CD4-positive, alpha-beta T cell treated with Interleukin-4 for 4 hours (primary cell): Measurements from ENCODE around the gene PPP4R4.

Experiments
- DNase-seq: peaks from one replicate; pipeline ENCODE4 v3.0.0-alpha.2; 2020

PPP4R4 gene

DNA sequence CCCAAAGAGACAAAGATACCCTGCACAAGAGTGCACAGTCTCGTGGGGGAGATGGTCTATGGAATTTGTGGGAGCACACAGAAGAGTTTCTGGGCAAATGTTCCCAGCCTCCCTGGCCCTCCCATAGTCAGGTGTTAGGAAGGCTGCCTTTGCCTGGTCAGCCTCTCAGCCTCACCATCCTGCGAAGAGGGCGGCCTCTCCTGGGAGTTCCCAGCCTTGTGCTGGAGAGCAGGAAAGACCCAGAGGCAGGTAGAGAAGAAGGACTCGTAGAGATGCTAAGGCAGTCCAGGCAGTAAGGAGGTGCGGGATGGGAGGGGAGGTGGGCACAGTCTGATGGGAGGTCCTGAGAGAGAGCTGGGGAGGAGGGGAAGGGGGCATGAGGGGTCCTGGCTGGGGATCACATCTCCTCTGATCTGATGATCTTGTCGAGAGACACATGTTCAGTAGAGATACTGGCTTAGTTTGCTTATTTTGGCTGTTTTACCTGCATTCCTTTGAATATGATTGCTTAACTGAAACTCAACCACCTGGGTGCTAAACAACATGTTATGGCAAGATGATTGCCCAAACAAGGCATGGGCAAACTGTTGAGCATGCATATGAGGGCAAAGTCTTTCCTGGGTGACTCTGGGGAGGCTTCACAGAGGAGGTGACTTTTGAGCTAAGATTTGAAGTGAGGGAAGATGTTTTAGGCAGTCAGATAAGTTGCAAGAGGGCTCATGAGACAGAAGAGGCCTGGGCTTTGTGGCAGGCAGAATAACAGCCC is 138.5 kb downstream of the PPP4R4 start:
- no peak for DNase-seq

DNA sequence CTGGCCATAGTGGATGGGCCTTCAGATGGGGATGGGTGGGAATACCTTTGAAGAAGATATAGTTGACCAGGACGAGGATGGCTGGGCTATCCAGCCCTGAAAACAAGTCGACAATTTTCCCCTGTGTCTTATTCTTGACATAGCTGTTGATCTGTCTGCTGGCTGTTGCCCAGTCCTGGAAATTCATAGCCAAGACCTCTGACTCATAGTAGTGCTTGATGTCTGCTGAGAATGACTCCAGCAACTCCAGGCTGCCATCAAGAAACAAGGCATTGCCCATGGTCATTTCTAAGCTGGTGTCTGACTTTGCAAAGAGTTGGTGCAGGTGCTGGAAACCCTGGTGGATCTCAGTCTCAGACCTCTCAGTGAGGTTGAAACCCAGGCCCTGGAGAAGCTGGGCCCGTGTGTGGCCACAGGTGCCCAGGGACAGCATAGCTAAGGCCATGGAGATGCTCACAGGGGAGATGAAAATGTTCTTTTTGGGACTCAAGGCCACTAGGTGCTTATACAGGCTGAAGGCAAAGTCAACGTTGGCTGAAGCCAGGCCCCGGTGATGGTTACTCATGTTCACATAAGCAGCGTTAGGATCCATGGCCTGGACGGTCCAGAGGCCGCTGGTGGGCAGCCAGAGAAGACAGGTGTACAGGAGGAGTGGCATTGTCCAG is 140.0 kb downstream of the PPP4R4 start:
- DNase-seq = no peak

DNA sequence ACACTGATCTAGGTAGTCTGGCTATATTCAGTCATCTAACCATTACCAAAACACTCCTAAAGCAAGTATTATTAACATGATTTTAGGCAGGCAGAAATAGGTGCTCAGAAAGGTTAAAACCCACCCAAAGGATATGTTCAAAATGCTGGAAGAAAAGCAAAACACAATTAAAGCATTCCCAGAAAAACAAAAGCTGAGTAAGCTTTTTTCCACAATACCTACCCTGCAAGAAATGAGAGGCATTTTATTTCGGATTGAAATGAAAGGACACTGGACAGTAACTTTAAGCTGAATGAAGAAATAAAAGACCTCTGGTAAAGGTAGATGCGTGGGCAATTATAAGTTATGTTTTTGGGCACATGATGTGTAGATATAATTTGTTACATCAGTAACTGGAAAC is 140.8 kb downstream of the PPP4R4 start:
- DNase-seq = no peak

DNA sequence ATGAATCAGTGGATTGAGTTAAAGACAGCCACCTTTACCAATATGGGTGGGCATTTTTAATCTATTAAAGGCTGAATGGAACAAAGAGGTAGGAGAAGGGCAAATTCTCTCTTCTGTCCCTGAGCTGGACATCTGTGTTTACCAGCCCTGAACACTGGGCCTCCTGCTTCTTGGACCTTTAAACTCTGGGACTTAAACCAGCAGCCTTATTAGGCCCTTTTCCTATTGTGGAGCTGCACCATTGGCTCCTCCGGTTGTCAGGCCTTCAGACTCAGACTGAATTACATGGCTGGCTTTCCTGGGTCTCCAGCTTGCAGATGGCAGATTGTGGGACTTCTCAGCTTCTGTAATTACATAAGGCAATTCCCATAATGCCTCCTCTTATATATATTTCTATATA is 142.6 kb downstream of the PPP4R4 start:
- DNase-seq = no peak

DNA sequence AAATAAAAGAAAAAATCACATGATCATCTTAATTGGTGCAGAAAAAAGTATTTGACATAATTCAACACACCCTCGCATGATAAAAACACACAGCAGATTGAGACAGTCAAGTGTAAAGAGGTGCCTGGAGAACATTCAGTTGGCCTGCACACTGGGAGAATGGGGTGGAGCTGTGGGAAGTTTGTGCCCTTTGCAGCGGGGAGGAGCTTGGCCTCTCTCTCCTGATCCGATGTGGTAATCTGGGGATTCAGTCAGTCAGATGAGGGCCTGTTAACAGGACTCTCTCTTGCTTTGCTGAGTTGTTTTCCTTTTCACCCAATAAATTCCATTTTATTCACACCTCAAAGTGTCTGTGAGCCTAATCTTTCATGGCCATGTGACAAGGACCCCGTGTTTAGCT is 143.1 kb downstream of the PPP4R4 start:
- no peak for DNase-seq

DNA sequence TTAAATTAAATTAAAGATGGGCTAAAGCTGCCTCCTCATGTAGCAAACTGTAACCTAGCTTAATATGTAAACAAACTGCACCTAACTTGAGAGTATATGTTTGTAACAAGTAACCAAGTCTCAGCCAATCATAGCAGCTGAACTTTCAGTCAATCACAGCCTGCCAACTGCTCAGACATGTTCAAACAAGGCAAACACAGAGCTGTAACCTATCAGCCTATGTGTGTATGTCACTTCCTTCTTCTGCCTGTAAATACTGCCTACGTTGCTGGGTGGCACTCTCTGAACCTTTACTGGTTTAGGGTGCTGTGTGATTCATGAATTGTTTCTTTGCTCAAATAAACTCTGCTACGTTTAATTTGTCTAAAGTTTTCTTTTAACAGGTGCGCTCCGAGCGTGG is 146.1 kb downstream of the PPP4R4 start:
- DNase-seq = no peak

DNA sequence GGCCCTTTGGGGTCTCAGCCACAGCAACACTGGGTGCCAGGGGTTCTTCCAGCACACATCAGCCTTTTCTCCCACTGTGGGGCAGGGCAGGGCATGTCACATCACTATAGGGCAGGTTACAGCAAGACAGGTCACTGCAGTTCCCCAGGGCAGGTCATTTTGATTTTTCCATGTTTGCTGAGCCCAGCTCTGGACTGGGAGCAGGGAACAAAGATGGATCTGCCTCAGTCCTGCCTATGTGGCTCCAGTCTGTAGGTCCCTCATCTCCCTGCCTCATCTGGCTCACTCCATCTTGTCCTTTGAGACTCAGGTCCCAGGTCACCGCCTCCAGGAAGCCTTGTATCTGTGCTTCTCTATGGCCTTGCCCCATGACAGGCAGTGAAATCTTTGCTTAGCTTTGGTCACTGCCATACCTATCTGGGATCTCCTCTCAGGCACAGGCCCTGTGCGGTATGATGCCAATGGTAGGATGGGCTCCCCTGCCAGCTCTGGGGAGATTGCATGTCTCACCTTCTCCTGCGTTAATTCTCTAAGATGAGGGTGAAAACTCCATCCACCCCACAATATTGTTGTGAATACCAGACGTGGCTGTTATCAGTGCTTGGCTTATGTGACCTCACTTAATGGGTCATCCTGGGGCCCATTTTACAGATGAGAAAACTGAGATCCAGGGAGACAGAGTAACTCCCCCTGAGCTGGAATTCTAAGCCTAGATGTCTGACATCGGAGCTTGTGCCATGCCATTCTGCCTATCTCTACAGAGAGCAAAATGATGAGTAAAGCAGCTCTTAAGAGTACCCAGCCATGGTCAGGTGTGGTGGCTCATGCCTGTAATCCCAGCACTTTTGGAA is 147.5 kb downstream of the PPP4R4 start:
- no peak for DNase-seq

DNA sequence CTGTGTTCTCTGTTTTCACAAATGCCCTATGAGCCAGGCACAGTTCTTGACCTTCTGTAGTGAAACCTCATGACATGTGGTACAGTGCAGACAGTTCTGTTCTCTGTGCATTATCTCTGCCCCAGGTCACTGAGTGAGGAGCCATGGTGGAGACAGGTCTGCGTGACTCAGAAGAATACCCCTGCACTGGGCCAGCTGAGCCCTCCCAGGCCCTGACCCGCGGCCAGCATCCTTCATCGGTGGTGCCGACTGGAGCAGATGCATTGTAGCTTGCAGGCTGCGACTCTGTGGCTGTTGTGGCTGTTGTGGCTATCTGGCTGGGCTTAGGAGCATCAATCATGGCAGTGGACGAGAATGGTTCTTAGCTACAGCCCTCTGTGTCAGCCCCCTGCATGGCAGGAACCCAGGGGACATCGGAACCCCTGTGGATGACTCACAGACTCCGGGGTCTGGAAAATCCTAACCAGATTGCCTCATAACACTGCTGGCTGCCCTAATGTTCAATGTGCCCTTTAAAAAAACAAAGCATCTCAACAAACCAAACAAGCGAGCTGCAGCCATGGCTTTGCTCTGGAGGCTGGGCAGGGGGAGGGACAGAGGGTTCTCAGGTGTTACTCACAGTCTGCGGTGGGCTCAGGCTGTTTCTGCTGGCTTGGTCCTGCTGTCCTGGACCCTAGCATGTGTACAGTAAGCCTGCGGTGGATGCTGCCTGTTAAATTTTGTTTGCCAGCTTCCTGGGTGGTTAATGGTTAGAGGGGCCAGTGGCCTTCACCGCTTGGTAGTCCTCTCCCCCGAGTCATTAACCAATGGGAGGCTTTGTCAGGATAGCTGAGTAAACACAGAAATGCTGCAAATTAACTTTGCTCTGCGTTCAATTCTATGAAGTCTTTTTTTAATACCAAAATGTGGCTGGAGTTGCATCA is 148.8 kb downstream of the PPP4R4 start, which contains the start of gene SERPINA6:
Gene SERPINA6, minus strand, starts transcription at position 689 of the 923 bp plus-strand sequence. CDS start 8,688 bp downstream, outside the sequence.
- DNase-seq = no peak

DNA sequence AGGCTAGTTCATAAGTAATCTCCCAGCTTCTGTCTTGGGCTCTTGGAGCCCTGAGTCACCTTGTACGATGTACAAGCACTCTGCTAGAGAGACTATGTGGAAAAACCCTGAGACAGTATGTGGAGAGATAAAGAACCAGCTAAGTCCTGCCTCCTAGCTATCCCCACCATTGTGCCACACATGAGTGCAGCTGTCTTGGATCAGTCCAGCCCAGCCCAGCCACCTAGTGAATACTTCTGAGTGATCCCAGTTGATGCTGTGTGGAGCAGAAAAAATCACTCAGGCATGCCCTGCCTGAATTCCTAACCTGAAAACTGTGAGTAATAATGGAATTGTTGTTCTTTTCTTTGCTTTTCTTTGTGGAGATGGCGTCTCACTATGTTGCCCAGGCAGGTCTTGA is 154.1 kb downstream of the PPP4R4 start:
- DNase-seq = no peak
